MCF 10A (cell line): ENCODE measurements around the gene C1QTNF1. TPM values are rescaled to one million over a fixed set of nuclear protein-coding genes. Genes with fewer than 3 reads are reported as not detected.

Source experiments
- Bru-seq: library from RNA; stranded (reverse); fragments of 400-500 nt; gene quantifications from one replicate; lab custom pipeline; 2021; lab: Mats Ljungman, UMichigan
- BruChase-seq, 2 experiments: library from RNA; stranded (reverse); fragments of 400-500 nt; gene quantifications; one replicate each; lab custom pipeline; 2021; lab: Mats Ljungman, UMichigan
- BruUV-seq: library from RNA; stranded (reverse); fragments of 400-500 nt; replicated peaks from 2 replicates; lab custom pipeline; 2021; lab: Mats Ljungman, UMichigan
- CTCF ChIA-PET: fragments of 300-600 bp; sonication (Branson Sonifier 250); formaldehyde crosslinking; extraction: SDS; loops from one replicate; lab custom pipeline; 2021; ENCODE audit warnings: antibody characterized with exemption, inconsistent platforms; lab: Yijun Ruan, JAX
- POLR2A ChIA-PET: fragments of 300-600, 350-650 bp; sonication (Branson Sonifier 250); formaldehyde crosslinking; extraction: SDS; loops from one replicate; lab custom pipeline; 2020; ENCODE audit warnings: antibody characterized with exemption, inconsistent platforms; lab: Yijun Ruan, JAX
- DNase-seq: peaks from one replicate; pipeline ENCODE4 v3.0.0-alpha.2; 2018; ENCODE audit not compliant: unreplicated experiment
- H3K27ac Mint-ChIP-seq: one replicate; pipeline ENCODE4 v1.8.0; 2022; ENCODE audit warnings: mild to moderate bottlenecking, low read depth, mixed read lengths; ENCODE audit not compliant: unreplicated experiment
- H3K27me3 Mint-ChIP-seq: one replicate; pipeline ENCODE4 v1.8.0; 2022; ENCODE audit warnings: mixed read lengths; ENCODE audit not compliant: insufficient read depth, unreplicated experiment
- H3K36me3 Mint-ChIP-seq: one replicate; pipeline ENCODE4 v1.8.0; 2022; ENCODE audit warnings: mild to moderate bottlenecking, moderate library complexity, mixed read lengths; ENCODE audit not compliant: insufficient read depth, unreplicated experiment
- H3K4me1 Mint-ChIP-seq: one replicate; pipeline ENCODE4 v1.8.0; 2022; ENCODE audit warnings: mixed read lengths; ENCODE audit not compliant: insufficient read depth, unreplicated experiment
- H3K4me3 Mint-ChIP-seq: one replicate; pipeline ENCODE4 v1.8.0; 2022; ENCODE audit warnings: mild to moderate bottlenecking, moderate library complexity, mixed read lengths; ENCODE audit not compliant: unreplicated experiment
- H3K9me3 Mint-ChIP-seq: one replicate; pipeline ENCODE4 v1.8.0; 2022; ENCODE audit warnings: mixed read lengths; ENCODE audit not compliant: unreplicated experiment
- intact Hi-C: fragments of 100-400 bp; cut with micrococcal nuclease; formaldehyde crosslinking; loops from 2 replicates; pipeline ENCODE4 v1.14.1; 2022
- long read RNA-seq: library from polyadenylated mRNA; stranded (forward); transcript quantifications from one replicate; pipeline ENCODE4 v2.0.0, GENCODE V29; 2022
- total RNA-seq: library from RNA; stranded (reverse); gene quantifications from 2 replicates; pipeline ENCODE4 v1.2.3, GENCODE V29; 2022
- TF ChIP-seq, protein P1 (sequence below): fragments of 200-600 bp; IDR thresholded peaks from one replicate; pipeline ENCODE4 v1.8.0; 2022; ENCODE audit warnings: antibody characterized with exemption, mild to moderate bottlenecking; ENCODE audit not compliant: unreplicated experiment

The C1QTNF1 gene, protein sequence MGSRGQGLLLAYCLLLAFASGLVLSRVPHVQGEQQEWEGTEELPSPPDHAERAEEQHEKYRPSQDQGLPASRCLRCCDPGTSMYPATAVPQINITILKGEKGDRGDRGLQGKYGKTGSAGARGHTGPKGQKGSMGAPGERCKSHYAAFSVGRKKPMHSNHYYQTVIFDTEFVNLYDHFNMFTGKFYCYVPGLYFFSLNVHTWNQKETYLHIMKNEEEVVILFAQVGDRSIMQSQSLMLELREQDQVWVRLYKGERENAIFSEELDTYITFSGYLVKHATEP
- total RNA-seq (3.0 and 3.3 TPM in 2 replicates), Bru-seq, nascent RNA (percentile 30 among the genes with signal in this experiment), BruChase-seq, experiment 1, labeled RNA remaining after a 6-hour chase (percentile 28 among the genes with signal in this experiment), BruChase-seq, experiment 2, labeled RNA remaining after a 2-hour chase (percentile 24 among the genes with signal in this experiment)
- long read RNA-seq, partial matches to known transcripts: 3 of 4 reads
- long read RNA-seq, other reads (novel, unspliced or antisense): 1 of 4 reads

DNA sequence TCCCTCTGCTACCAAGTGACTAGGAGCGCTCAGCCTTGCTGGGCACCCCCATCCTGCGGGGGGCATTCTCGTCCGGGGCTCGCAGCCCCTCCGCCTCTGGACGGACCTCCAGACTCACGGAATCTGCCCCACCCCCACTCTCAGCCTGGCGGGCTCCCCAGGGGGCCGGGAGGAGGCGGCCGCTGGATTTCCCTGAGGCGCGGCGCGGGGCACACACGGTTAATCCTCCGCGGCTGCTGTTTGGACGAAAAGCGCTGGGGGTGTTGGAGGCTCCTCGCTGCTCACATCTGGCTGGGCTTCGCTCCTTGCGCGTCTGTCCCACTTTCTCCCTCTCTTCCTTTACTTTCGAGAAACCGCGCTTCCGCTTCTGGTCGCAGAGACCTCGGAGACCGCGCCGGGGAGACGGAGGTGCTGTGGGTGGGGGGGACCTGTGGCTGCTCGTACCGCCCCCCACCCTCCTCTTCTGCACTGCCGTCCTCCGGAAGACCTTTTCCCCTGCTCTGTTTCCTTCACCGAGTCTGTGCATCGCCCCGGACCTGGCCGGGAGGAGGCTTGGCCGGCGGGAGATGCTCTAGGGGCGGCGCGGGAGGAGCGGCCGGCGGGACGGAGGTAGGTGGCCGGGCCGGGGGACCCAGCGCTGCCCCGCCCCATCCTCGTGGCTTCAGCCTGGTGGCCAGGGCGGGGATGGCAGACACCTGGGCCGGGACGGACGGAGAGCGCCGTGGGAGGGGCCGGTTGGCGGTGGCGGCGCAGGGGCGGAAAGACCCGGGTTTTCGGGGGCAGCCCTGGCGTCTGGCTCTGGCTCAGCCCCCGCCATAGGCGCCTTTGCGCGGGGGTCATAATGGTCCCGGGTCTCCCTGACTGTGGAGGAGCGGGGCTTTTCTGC is at the start of gene C1QTNF1:
Gene C1QTNF1, plus strand, starts transcription at position 284 of the 886 bp plus-strand sequence. CDS start 19,800 bp downstream, outside the sequence.
- CTCF ChIA-PET: no interaction called here
- intact Hi-C loops: no loop called here
- POLR2A ChIA-PET: no interaction called here
- H3K27me3 Mint-ChIP-seq: no peaks in the 10 kb centered on the region
- H3K9me3 Mint-ChIP-seq: no peaks in the 10 kb centered on the region
- peak within 1 kb of the TSS; percentile 73 for H3K4me3 Mint-ChIP-seq
- no TSS peak for BruUV-seq
- DNase-seq: no peak
- TF ChIP-seq, protein P1, sequence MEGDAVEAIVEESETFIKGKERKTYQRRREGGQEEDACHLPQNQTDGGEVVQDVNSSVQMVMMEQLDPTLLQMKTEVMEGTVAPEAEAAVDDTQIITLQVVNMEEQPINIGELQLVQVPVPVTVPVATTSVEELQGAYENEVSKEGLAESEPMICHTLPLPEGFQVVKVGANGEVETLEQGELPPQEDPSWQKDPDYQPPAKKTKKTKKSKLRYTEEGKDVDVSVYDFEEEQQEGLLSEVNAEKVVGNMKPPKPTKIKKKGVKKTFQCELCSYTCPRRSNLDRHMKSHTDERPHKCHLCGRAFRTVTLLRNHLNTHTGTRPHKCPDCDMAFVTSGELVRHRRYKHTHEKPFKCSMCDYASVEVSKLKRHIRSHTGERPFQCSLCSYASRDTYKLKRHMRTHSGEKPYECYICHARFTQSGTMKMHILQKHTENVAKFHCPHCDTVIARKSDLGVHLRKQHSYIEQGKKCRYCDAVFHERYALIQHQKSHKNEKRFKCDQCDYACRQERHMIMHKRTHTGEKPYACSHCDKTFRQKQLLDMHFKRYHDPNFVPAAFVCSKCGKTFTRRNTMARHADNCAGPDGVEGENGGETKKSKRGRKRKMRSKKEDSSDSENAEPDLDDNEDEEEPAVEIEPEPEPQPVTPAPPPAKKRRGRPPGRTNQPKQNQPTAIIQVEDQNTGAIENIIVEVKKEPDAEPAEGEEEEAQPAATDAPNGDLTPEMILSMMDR: peak; percentile 22
- peak within 1 kb of the TSS; percentile 70 for H3K27ac Mint-ChIP-seq
- peaks cover 54% of the 10 kb centered on the region for H3K4me1 Mint-ChIP-seq
- H3K36me3 Mint-ChIP-seq: peaks cover 12% of the 10 kb centered on the region

DNA sequence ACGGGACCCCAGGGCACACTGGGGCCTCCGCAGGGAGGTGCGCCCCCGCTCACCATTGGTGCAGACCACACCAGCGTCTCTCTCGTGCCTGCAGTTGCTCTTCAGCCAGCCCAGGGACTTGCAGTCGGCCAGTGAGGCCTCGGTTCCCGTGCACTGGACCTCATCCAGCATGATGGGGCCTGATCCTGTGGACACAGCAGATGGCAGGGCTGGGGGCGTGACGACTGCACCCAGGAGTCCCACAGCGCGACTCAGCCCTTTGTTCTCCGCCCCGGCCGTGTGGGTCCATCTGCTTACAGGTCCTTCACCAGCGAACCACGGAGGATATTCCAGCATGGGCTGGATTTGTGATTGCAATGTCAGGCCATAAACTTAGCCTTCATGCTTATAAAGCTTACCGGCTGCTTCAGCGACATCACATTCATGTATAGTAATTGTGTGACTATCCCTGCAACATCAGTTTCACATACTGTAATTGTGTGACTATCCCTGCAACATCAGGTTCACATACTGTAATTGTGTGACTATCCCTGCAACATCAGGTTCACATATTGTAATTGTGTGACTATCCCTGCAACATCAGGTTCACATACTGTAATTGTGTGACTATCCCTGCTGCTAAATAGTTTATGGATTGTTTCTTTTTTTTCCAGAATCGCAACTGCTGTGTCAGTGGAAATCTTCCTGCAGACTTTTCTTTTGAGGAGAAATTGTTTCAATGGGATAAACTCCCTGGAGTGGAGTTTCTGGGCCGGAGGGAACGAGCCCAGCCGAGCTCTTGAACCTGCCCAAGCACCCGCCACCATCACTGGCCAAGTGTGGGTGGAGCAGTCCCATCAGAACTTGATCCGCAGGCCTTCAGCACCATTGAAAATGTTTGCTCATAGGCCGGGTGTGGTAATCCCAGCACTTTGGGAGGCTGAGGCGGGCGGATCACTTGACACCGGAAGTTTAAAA is 49.1 kb upstream of the C1QTNF1 start:
- DNase-seq: peak; percentile 64
- peaks cover 14% of the 10 kb centered on the region for H3K4me1 Mint-ChIP-seq
- peaks cover 19% of the 10 kb centered on the region for H3K36me3 Mint-ChIP-seq
- intact Hi-C loops: no loop called here
- TF ChIP-seq, protein P1: no peak
- peak overlapping the region; percentile 67 for H3K4me3 Mint-ChIP-seq
- CTCF ChIA-PET: interaction anchor here (0.7 to 6.6 kb wide), 5 partner anchors 55 to 632 kb away, joined by 3 to 126 read pairs (median 4); no protein-coding TSS in a partner anchor
- no peaks in the 10 kb centered on the region for H3K9me3 Mint-ChIP-seq
- peak overlapping the region; percentile 70 for H3K27ac Mint-ChIP-seq
- POLR2A ChIA-PET: interaction anchor here (0.7 to 1.9 kb wide), 7 partner anchors 12 to 135 kb away, joined by 3 to 8 read pairs (median 4); no protein-coding TSS in a partner anchor
- BruUV-seq: no TSS peak
- no peaks in the 10 kb centered on the region for H3K27me3 Mint-ChIP-seq

DNA sequence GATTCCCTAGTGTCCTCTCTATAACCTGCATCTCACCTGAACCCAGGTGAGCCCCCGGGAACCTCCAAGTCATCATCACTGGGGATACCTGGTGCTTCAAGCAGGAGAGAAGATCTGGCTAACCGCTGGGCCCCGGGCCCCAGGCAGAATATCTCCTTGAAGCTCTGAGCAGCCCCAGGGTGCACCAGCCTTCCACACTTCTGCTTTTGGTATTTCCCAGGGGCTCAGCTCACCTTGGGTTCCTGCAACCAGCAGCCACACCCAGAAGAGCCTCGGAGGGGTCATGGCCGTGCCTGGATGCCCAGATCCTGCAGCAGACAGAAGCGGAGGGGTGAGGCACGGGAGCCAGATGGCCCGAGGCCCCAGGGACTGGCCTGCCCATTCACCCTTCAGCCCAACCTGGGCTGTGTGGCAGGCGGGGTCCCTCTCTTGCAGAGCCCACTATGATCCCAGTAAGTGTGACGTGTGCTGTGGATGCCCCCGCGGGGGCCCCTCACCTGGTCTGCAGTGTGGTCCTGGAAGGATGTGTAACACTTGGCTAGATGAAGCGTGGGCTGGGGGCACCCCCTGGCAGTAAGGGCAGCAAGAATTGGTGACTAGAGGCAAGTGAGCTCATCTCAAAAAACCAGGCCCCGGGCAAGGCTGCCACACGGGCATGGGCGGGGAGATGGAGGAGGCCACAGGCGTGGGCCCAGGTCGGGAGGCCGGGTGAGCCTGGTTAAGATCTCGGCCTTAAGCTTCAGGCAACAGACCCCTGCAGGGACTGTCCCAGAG is 46.9 kb upstream of the C1QTNF1 start:
- TF ChIP-seq, protein P1: no peak
- ChIA-PET CTCF (interaction anchor here (0.6 to 1.2 kb wide), 3 partner anchors 19 to 415 kb away, joined by 3 to 4 read pairs (median 3); no protein-coding TSS in a partner anchor), POLR2A (interaction anchor here (0.6 to 0.7 kb wide), 2 partner anchors 9 to 133 kb away, joined by 3 read pairs; no protein-coding TSS in a partner anchor)
- Mint-ChIP-seq H3K4me3 (no peak overlapping the region), H3K27me3 (no peaks in the 10 kb centered on the region), H3K4me1 (peaks cover 6% of the 10 kb centered on the region), H3K27ac (peak overlapping the region; percentile 11), H3K9me3 (no peaks in the 10 kb centered on the region), H3K36me3 (peaks cover 10% of the 10 kb centered on the region)
- intact Hi-C loops: no loop called here
- no peak for DNase-seq
- no TSS peak for BruUV-seq
